Measurements from ENCODE around the gene NGF. TPM values are rescaled to one million over a fixed set of nuclear protein-coding genes. Genes with fewer than 3 reads are reported as not detected.

The NGF gene
- total RNA-seq, 2 experiments from 2014 or later = not detected

DNA sequence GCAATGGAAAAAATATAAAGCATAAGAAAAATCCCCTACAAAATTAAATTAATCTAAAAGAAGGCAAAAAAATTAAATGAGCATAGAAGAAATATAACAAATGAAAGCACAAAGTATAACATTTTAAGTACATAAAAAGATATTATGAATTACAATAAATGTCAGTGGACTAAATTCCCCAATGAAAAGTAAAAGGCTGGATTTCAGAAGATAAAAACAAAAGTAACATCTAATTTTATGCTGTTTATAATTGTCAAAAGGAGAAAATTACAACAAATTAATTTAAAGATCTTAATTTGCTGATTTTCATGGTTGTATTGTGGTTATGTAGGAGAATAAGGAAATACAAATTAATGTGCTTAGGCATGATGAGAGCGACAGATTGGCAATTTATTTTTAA is 92.8 kb downstream of the NGF start:
- Mint-ChIP-seq H3K36me3 (ENCODE audit: low read depth) (no peaks in the 10 kb centered on the region), H3K27ac (no peak overlapping the region), H3K27me3 (peaks cover 19% of the 10 kb centered on the region), H3K4me3 (no peak overlapping the region), H3K9me3 (no peaks in the 10 kb centered on the region), H3K4me1 (no peaks in the 10 kb centered on the region)
- DNase-seq = no peak
- ChIA-PET CTCF (no interaction called here), POLR2A (no interaction called here)

DNA sequence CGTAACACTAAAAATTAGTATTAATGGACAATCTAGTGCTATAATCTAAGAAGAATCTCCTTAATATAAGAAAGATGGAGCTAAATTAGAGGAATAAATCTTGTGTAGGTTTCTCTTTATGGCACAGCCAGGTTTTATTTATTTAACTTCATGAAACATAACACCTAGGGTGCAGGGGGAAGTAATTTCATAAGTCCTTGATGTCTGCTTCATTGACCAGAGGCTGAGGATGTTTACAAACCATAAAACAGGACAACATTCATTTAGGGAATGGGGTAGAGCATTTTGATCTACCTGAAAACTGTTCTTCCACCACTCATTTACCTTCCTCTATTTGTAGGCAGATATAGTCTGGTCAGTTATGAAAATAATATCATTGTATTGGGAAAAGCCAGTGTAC is 95.5 kb downstream of the NGF start:
- no peaks in the 10 kb centered on the region for H3K9me3 Mint-ChIP-seq

DNA sequence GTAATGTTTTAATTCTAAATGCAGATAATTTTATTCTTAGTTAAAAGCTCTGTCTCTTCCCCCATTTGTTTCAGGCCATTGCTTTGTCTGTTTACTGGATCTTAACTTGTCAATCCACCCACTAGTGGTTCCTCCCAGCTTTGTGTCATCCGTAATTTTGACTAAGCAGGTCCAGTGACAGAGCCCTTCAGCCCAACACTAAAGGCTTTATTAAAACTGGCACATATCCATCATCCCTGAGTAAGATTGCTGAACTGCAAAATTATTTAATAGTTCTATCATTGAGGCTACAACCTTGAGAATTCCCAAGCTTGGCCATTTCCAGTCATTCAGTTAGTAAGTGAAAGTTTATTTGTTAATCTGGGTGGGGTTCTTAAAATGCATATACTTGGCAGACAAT is 96.7 kb downstream of the NGF start:
- CTCF ChIA-PET = no interaction called here
- no peaks in the 10 kb centered on the region for H3K36me3 Mint-ChIP-seq (ENCODE audit: low read depth)
- no peak overlapping the region for H3K4me3 Mint-ChIP-seq

More for the DNA sequence above, 95.5 kb downstream of the NGF start:
- peaks cover 19% of the 10 kb centered on the region for H3K27me3 Mint-ChIP-seq
- ChIA-PET CTCF (no interaction called here), POLR2A (no interaction called here)
- no peak overlapping the region for H3K27ac Mint-ChIP-seq
- H3K4me3 Mint-ChIP-seq = no peak overlapping the region
- H3K4me1 Mint-ChIP-seq = peaks cover 1% of the 10 kb centered on the region
- DNase-seq = no peak
- H3K36me3 Mint-ChIP-seq (ENCODE audit: low read depth) = no peaks in the 10 kb centered on the region

DNA sequence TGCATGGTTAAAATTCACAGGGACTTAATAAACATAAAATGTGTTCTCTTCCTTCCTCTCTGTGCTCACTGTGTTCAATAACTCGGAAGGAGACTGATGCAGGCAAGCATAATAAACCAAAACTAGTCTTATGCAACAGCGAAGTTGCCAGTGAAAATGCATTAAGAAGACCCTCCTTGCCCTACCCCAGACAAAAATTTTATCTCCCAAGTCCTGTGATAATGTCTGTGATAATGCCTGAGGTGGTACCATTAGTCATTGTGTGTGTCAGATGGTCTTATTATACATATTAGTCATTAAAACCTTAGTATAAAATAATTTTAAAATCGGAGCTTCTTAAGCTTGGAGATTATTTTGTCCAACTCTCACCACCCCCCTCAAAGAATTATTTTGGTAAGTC is 97.8 kb downstream of the NGF start:
- no peak for DNase-seq
- Mint-ChIP-seq H3K36me3 (ENCODE audit: low read depth) (no peaks in the 10 kb centered on the region), H3K27ac (no peak overlapping the region), H3K9me3 (no peaks in the 10 kb centered on the region), H3K27me3 (peaks cover 21% of the 10 kb centered on the region), H3K4me1 (peaks cover 3% of the 10 kb centered on the region), H3K4me3 (no peak overlapping the region)
- POLR2A ChIA-PET = no interaction called here
- CTCF ChIA-PET = interaction anchor here (0.5 kb wide), 1 partner anchor 1533 kb away, joined by 4 read pairs; no protein-coding TSS in a partner anchor

More for the DNA sequence above, 96.7 kb downstream of the NGF start:
- POLR2A ChIA-PET = no interaction called here
- H3K27me3 Mint-ChIP-seq = peaks cover 21% of the 10 kb centered on the region
- no peak overlapping the region for H3K27ac Mint-ChIP-seq
- DNase-seq = no peak
- peaks cover 3% of the 10 kb centered on the region for H3K4me1 Mint-ChIP-seq
- H3K9me3 Mint-ChIP-seq = no peaks in the 10 kb centered on the region

DNA sequence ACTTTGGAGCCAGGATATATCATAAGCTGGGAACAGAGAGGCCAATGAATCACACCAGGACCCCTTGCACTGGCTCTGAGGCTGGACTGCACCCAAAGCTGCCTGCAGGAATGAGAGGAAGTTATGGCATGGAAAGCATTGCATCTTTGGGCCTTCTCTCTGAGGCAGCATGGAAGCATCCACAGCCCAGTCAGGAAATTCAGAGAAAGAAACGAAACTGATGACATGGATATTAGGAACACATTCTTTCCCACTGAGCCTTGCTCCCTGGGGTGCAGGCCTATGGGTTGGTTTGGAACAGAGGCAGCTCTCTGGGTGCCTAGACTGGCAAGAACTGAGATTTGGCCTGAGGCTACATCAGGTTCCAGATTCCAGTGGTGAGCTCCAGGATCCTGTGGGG is 98.6 kb downstream of the NGF start:
- Mint-ChIP-seq H3K27ac (no peak overlapping the region), H3K9me3 (no peaks in the 10 kb centered on the region), H3K4me3 (no peak overlapping the region), H3K4me1 (peaks cover 3% of the 10 kb centered on the region), H3K36me3 (ENCODE audit: low read depth) (no peaks in the 10 kb centered on the region), H3K27me3 (peaks cover 21% of the 10 kb centered on the region)
- DNase-seq = no peak
- POLR2A ChIA-PET = no interaction called here
- CTCF ChIA-PET = no interaction called here

DNA sequence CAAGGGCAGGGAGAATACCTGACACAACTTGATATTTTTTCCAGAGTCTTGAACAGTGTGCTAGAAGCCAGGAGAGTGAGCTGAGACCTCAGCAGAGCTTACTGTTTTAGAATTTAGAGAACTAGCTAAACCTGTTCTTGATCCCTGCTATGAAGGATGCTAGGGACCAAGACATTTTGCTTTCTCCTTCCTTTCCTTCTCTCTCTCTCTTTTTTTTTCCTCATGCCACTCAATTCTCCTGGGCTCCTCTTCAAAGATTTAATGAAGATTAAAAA is 99.0 kb downstream of the NGF start:
- ChIA-PET POLR2A (no interaction called here), CTCF (no interaction called here)
- H3K36me3 Mint-ChIP-seq (ENCODE audit: low read depth) = no peaks in the 10 kb centered on the region
- peaks cover 19% of the 10 kb centered on the region for H3K27me3 Mint-ChIP-seq
- no peak for DNase-seq
- peaks cover 3% of the 10 kb centered on the region for H3K4me1 Mint-ChIP-seq
- H3K9me3 Mint-ChIP-seq = no peaks in the 10 kb centered on the region
- H3K27ac Mint-ChIP-seq = no peak overlapping the region
- no peak overlapping the region for H3K4me3 Mint-ChIP-seq

DNA sequence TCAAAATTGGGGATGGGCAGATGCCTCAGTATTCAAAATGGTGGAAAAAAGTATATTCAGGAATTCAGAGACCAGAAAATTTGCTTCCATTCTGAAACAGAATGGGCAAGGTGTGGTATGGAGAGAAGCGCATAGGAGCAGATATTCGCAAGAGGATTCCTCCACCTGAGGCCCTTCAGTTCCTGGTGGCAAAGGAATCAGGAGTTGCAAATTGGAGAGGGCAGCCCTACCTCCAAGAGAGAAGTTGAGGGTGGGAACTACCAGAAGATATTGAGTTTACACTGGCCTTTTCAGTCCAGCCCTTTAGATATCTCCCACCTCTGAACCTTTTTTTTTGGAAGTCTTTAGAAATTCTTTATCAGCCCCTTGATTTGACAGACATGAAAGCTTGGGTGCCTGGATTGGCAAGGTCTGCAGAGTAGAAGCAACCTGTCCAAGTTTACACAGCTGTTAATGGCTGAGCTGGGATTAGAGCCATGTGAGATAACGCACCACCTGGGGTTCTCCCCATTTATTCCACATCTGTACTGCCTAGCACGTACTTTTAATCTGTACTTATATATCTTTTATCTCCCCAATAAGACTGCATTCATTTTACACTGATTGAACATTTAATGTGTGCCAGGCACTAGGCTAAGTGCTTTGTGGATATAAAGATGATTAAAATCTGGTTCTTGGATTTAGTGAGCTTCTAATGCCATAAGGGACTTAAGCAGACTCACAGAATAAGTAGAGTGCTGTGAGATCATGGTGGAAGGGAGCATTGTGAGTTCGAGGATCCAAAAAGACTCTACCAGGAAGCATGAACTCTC is 99.5 kb downstream of the NGF start:
- ChIA-PET POLR2A (no interaction called here), CTCF (no interaction called here)
- H3K9me3 Mint-ChIP-seq = no peaks in the 10 kb centered on the region
- no peak overlapping the region for H3K4me3 Mint-ChIP-seq
- no peak overlapping the region for H3K27ac Mint-ChIP-seq
- no peak for DNase-seq
- peaks cover 3% of the 10 kb centered on the region for H3K4me1 Mint-ChIP-seq
- H3K27me3 Mint-ChIP-seq = peaks cover 18% of the 10 kb centered on the region
- no peaks in the 10 kb centered on the region for H3K36me3 Mint-ChIP-seq (ENCODE audit: low read depth)

DNA sequence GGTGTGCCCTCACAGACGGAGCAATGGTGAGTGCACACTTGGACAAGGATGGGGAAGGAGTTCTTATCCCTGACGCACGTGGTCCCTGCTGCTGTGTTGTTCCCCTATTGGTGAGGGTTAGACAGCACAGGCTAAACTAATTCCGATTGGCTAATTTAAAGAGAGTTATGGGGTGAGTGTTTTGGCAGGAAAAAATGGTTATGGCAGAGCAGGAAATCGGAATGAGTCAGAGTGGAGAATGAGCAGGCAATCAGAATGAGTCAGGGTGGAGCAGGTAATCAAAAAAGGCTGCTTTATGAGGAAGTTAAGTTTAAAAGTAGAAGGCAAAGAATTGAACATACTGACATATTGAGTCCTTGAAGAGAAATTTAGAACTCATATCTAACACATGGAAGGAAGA is 100.5 kb downstream of the NGF start:
- Mint-ChIP-seq H3K4me3 (no peak overlapping the region), H3K27ac (no peak overlapping the region), H3K4me1 (peaks cover 3% of the 10 kb centered on the region), H3K9me3 (no peaks in the 10 kb centered on the region), H3K27me3 (peaks cover 14% of the 10 kb centered on the region), H3K36me3 (ENCODE audit: low read depth) (no peaks in the 10 kb centered on the region)
- no peak for DNase-seq
- CTCF ChIA-PET = no interaction called here
- POLR2A ChIA-PET = no interaction called here

DNA sequence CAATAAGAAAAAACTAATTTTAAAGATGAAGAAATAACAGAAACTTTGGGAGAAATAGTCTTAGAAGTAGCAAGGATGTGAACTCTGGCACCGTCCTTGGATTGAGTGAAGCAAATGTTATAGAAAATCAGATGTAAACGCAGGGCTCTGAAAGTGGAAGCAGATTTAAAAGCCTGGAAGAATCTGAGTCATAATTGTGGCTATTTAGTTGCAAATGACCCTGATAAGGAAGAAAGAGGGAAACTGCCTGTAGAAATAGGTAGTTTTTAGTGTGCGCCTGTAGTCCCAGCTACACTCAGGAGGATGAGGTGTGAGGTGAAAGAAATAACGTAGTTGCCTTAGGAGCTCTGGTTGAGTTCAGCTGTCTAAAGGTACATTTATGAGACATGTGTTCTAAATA is 101.0 kb downstream of the NGF start:
- DNase-seq = no peak
- Mint-ChIP-seq H3K27ac (no peak overlapping the region), H3K36me3 (ENCODE audit: low read depth) (no peaks in the 10 kb centered on the region), H3K9me3 (no peaks in the 10 kb centered on the region), H3K4me1 (peaks cover 3% of the 10 kb centered on the region), H3K27me3 (peaks cover 11% of the 10 kb centered on the region), H3K4me3 (no peak overlapping the region)
- ChIA-PET POLR2A (no interaction called here), CTCF (no interaction called here)

Other genes starting within 250 kb of the NGF start
- 1 to 10 TPM; 2.4 to 3.4 TPM for gene TSPAN2, start 248.7 kb downstream of the NGF start, total RNA-seq

All from activated CD4-positive, alpha-beta memory T cell treated with anti-CD3 and anti-CD28 coated beads, Interleukin-2, amount 10 ng/mL, durations not matched to agents 7 days and 5 days (primary cell).